Mesenchymal stem cell (in vitro differentiated cells and primary cell): ENCODE data around the gene MTFMT.
A peak's percentile ranks its signal among the peaks of the same experiment; 100 is the strongest.

Source experiments
- DNase-seq: peaks from one replicate; pipeline ENCODE4 v3.0.0-alpha.2; 2013
- H2AFZ ChIP-seq: one replicate; pipeline ENCODE4 v1.6.1; 2013; ENCODE audit warnings: low read depth, mild to moderate bottlenecking, control low read depth, inconsistent platforms, low read length, moderate library complexity
- H2AK5ac ChIP-seq: 2 replicates; pipeline ENCODE4 v1.6.1; 2013; ENCODE audit warnings: low read length, moderate library complexity, mild to moderate bottlenecking, inconsistent platforms; ENCODE audit not compliant: severe bottlenecking
- H2BK120ac ChIP-seq: one replicate; pipeline ENCODE4 v1.6.1; 2013; ENCODE audit warnings: low read depth, mild to moderate bottlenecking, inconsistent platforms, low read length, moderate library complexity
- H2BK12ac ChIP-seq, 2 experiments: one replicate each; pipeline ENCODE4 v1.6.1; 2013; ENCODE audit warnings: inconsistent platforms in 2 of 2, low read length in 2 of 2, mild to moderate bottlenecking in 2 of 2, moderate library complexity in 2 of 2, control low read depth in 1 of 2
- H2BK15ac ChIP-seq: one replicate; pipeline ENCODE4 v1.6.1; 2013; ENCODE audit warnings: mild to moderate bottlenecking, low read depth, inconsistent platforms; ENCODE audit not compliant: poor library complexity, severe bottlenecking
- H2BK5ac ChIP-seq: 2 replicates; pipeline ENCODE4 v1.6.1; 2013; ENCODE audit warnings: low read depth, mild to moderate bottlenecking, low read length, control low read depth, inconsistent platforms; ENCODE audit not compliant: poor library complexity, severe bottlenecking
- H3K14ac ChIP-seq, 2 experiments: one replicate each; pipeline ENCODE4 v1.6.1; 2013; ENCODE audit warnings: inconsistent platforms in 2 of 2, low read length in 2 of 2, control low read depth in 1 of 2, mild to moderate bottlenecking in 1 of 2, moderate library complexity in 1 of 2
- H3K18ac ChIP-seq, 2 experiments: one replicate each; pipeline ENCODE4 v1.6.1; 2013; ENCODE audit warnings: inconsistent platforms in 2 of 2, low read length in 2 of 2, control low read depth in 1 of 2, low read depth in 1 of 2, mild to moderate bottlenecking in 1 of 2
- H3K23ac ChIP-seq, 2 experiments: one replicate each; pipeline ENCODE4 v1.6.1; 2013; ENCODE audit warnings: inconsistent platforms in 2 of 2, low read length in 2 of 2, mild to moderate bottlenecking in 2 of 2, moderate library complexity in 2 of 2, control low read depth in 1 of 2
- H3K27ac ChIP-seq: 2 replicates; pipeline ENCODE4 v1.5.1; 2013; ENCODE audit warnings: mild to moderate bottlenecking, moderate library complexity, low read length, control low read depth, inconsistent platforms; ENCODE audit not compliant: poor library complexity, severe bottlenecking
- H3K27me3 ChIP-seq, 2 experiments: 2 replicates each; pipeline versions ENCODE4 v1.6.1 to v1.7.0; 2013; ENCODE audit warnings: low read length in 2 of 2, mild to moderate bottlenecking in 2 of 2, moderate library complexity in 2 of 2, control low read depth in 1 of 2, inconsistent platforms in 1 of 2; ENCODE audit not compliant: control insufficient read depth in 1 of 2, insufficient read depth in 1 of 2
- H3K36me3 ChIP-seq, 2 experiments: 2 replicates each; pipeline versions ENCODE4 v1.6.1 to v1.7.0; 2013; ENCODE audit warnings: low read length in 2 of 2, control low read depth in 1 of 2, inconsistent platforms in 1 of 2, low read depth in 1 of 2, mild to moderate bottlenecking in 1 of 2; ENCODE audit not compliant: insufficient read depth in 2 of 2, control insufficient read depth in 1 of 2
- H3K4ac ChIP-seq, 2 experiments: one replicate each; pipeline ENCODE4 v1.6.1; 2013; ENCODE audit warnings: inconsistent platforms in 2 of 2, low read length in 2 of 2, mild to moderate bottlenecking in 2 of 2, moderate library complexity in 2 of 2, control low read depth in 1 of 2, low read depth in 1 of 2
- H3K4me1 ChIP-seq: 2 replicates; pipeline ENCODE4 v1.6.1; 2013; ENCODE audit warnings: low read depth, low read length, control low read depth; ENCODE audit not compliant: control insufficient read depth, insufficient read depth
- H3K4me2 ChIP-seq: 2 replicates; pipeline ENCODE4 v1.6.1; 2013; ENCODE audit warnings: low read length, mild to moderate bottlenecking, inconsistent platforms; ENCODE audit not compliant: poor library complexity, severe bottlenecking
- H3K4me3 ChIP-seq, 2 experiments: 2 replicates each; pipeline versions ENCODE4 v1.5.1 to v1.7.0; 2013; ENCODE audit warnings: low read length in 2 of 2, mild to moderate bottlenecking in 2 of 2, control low read depth in 1 of 2, low read depth in 1 of 2; ENCODE audit not compliant: insufficient read depth in 1 of 2
- H3K79me1 ChIP-seq: replicated peaks from 2 replicates; pipeline ENCODE4 v1.6.1; 2013; ENCODE audit warnings: mild to moderate bottlenecking, control low read depth, low read length, inconsistent platforms; ENCODE audit not compliant: poor library complexity, severe bottlenecking
- H3K9ac ChIP-seq: 2 replicates; pipeline ENCODE4 v1.7.0; 2013; ENCODE audit warnings: mild to moderate bottlenecking, low read length, moderate library complexity
- H3K9me3 ChIP-seq: 2 replicates; pipeline ENCODE4 v1.7.0; 2013; ENCODE audit warnings: mild to moderate bottlenecking, low read length; ENCODE audit not compliant: control insufficient read depth
- H4K8ac ChIP-seq: one replicate; pipeline ENCODE4 v1.6.1; 2013; ENCODE audit warnings: inconsistent platforms, mild to moderate bottlenecking, low read length, moderate library complexity
- H4K91ac ChIP-seq: one replicate; pipeline ENCODE4 v1.6.1; 2013; ENCODE audit warnings: mild to moderate bottlenecking, low read length, inconsistent platforms
- WGBS: methylation state at CpG from one replicate; pipeline ENCODE4 v1.1.7; 2013; ENCODE audit warnings: mixed read lengths; 5-methylcytosine and 5-hydroxymethylcytosine counted together

MTFMT gene

DNA sequence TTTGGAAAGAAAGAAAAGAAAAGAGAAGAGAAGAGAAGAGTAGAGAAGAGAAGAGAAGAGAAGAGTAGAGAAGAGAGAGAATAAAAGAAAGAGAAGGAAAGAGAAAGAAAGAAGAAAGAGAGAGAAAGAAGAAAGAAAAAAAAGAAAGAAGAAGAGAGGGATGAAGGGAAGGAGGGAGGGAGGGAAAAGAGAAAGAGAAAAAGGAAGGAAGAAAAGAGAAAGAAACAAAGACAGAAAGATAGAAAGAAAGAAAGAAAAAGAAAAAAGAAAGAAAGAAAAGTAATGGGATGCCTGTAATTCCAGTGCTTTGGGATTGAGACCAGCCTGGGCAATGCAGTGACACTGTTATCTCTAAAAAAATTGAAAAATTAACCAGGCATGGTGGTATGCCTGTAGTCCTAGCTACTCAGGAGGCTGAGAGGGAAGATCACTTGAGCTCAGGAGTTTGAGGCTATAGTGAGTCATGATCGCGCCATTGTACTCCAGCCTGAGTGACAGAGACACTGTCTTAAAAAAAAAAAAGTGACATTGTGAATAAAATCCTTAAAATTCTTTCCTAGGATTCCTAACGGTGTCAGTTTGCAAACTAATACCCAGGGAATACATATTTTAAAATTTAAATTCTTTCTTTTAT, 36.7 kb upstream of the MTFMT start:
- H3K14ac ChIP-seq, result no peak overlapping the region
- no peak overlapping the region for H4K91ac ChIP-seq
- no peak overlapping the region for H3K9ac ChIP-seq
- H2BK120ac ChIP-seq, result no peak overlapping the region
- H3K36me3 ChIP-seq, result no peaks in the 10 kb centered on the region
- H2BK12ac ChIP-seq, result no peak overlapping the region
- no peak overlapping the region for H3K4me2 ChIP-seq
- WGBS, result 66% methylated on average over 2 of the region's 3 CpGs
- no peak overlapping the region for H3K27ac ChIP-seq
- no peaks in the 10 kb centered on the region for H3K9me3 ChIP-seq
- H3K4me3 ChIP-seq, result peak overlapping the region in 1 of 2 experiments; percentile 58
- H2BK5ac ChIP-seq, result no peak overlapping the region
- no peak overlapping the region for H3K4ac ChIP-seq
- H4K8ac ChIP-seq, result no peak overlapping the region
- peaks cover 56 to 70% of the 10 kb centered on the region in 2 experiments for H3K27me3 ChIP-seq
- H3K79me1 ChIP-seq, result no peaks in the 10 kb centered on the region
- no peak overlapping the region for H2BK15ac ChIP-seq
- no peak overlapping the region for H2AK5ac ChIP-seq
- H3K4me1 ChIP-seq, result peaks cover 10% of the 10 kb centered on the region
- H3K23ac ChIP-seq, result no peak overlapping the region
- no peak for DNase-seq
- H2AFZ ChIP-seq, result no peak overlapping the region
- H3K18ac ChIP-seq, result no peak overlapping the region

GRCh38 chr15:65062726-65063125, 33.3 kb upstream of the MTFMT start:
- no peak for DNase-seq
- H3K18ac ChIP-seq, result no peak overlapping the region
- 82% methylated on average over 3 of the region's 5 CpGs for WGBS

DNA sequence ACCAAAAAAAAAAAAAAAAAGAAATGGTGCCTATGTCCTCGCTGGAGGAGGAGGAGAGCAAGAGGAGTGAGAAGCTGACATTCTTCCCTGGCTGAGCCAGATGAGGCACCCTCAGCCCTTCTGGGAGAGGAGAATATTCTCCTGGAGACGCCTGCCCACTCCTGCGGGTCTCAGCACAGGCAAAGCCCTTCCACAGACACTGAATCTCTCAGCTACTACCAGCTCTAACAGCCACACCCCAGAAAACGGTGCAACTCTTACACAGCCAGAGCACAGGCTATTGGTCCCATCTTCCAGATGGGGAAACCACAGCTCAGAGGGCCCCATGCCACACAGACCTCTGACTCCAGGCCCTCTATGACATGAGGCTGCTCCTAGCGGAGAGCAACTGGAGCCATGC, 32.6 kb upstream of the MTFMT start:
- no peak overlapping the region for H3K4me2 ChIP-seq
- H3K79me1 ChIP-seq, result no peaks in the 10 kb centered on the region
- H2AK5ac ChIP-seq, result no peak overlapping the region
- WGBS, result 88% methylated on average over 5 of the region's 5 CpGs
- H3K4ac ChIP-seq, result no peak overlapping the region
- H3K27me3 ChIP-seq, result peaks cover 66 to 88% of the 10 kb centered on the region in 2 experiments
- no peaks in the 10 kb centered on the region for H3K36me3 ChIP-seq
- H2BK120ac ChIP-seq, result no peak overlapping the region
- H2AFZ ChIP-seq, result no peak overlapping the region
- H3K14ac ChIP-seq, result no peak overlapping the region
- H3K9me3 ChIP-seq, result peaks cover 7% of the 10 kb centered on the region
- H2BK12ac ChIP-seq, result no peak overlapping the region
- H3K9ac ChIP-seq, result no peak overlapping the region
- no peak overlapping the region for H2BK5ac ChIP-seq
- no peak overlapping the region for H4K8ac ChIP-seq
- no peak overlapping the region for H3K18ac ChIP-seq
- no peak overlapping the region for H2BK15ac ChIP-seq
- H3K4me1 ChIP-seq, result peaks cover 10% of the 10 kb centered on the region
- no peak overlapping the region for H3K23ac ChIP-seq
- DNase-seq, result no peak
- no peak overlapping the region for H3K27ac ChIP-seq
- H3K4me3 ChIP-seq, result no peak overlapping the region
- no peak overlapping the region for H4K91ac ChIP-seq

More at GRCh38 chr15:65062726-65063125, 33.3 kb upstream of the MTFMT start:
- Histone ChIP-seq H3K79me1 (no peaks in the 10 kb centered on the region), H3K4me2 (no peak overlapping the region), H3K36me3 (no peaks in the 10 kb centered on the region), H3K9me3 (peaks cover 7% of the 10 kb centered on the region), H2BK5ac (no peak overlapping the region), H2BK120ac (no peak overlapping the region), H3K14ac (no peak overlapping the region), H2AFZ (no peak overlapping the region), H2AK5ac (no peak overlapping the region), H3K4me1 (peaks cover 6% of the 10 kb centered on the region), H4K8ac (no peak overlapping the region), H3K4ac (no peak overlapping the region), H4K91ac (no peak overlapping the region), H3K27me3 (peaks cover 72 to 89% of the 10 kb centered on the region in 2 experiments), H3K23ac (no peak overlapping the region), H2BK15ac (no peak overlapping the region), H3K4me3 (no peak overlapping the region), H3K27ac (no peak overlapping the region), H2BK12ac (no peak overlapping the region), H3K9ac (no peak overlapping the region)

DNA sequence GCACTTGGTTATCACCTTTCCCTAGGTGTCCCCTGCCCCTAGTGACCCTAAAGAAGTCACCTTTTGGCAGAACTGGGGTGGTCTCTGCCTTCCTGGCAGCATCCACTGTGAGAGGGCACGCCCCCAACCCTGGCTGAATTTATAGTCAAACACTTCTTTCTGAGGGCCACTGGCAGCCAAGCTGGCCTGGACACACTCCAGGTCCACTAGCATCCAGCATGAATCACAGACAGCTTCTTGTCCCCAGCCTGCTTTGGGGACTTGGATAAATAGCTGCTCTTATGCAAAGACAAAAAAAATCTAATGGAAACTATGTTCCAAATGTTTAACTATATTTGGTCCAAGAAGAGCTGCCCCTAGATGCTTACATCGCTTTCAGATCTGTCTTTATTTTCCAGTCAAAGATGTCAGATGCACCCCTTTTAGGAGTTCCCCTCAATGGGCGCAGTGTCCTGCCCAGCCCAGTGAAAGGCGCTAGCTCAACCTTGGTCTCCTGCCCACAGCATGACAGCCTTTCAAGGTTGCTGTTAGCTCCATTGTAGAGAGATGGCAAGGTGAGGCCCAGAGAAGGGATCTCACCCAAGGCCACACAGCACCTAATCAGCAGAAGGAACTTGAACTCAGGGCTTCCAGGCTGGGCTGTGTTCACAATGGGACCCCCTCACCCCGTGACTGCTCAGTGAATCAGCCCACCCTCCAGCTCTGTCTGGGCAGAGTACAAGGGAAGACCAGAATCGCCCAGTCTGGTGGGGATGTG, 31.4 kb upstream of the MTFMT start:
- DNase-seq, result no peak
- Histone ChIP-seq H3K27me3 (peaks cover 56 to 84% of the 10 kb centered on the region in 2 experiments), H2BK5ac (no peak overlapping the region), H2AK5ac (no peak overlapping the region), H3K27ac (no peak overlapping the region), H2BK120ac (no peak overlapping the region), H3K4me2 (no peak overlapping the region), H3K4me1 (peaks cover 18% of the 10 kb centered on the region), H3K9ac (no peak overlapping the region), H2BK12ac (no peak overlapping the region), H3K9me3 (peaks cover 7% of the 10 kb centered on the region), H3K36me3 (no peaks in the 10 kb centered on the region), H4K8ac (peak overlapping the region; percentile 38), H3K4me3 (no peak overlapping the region), H2BK15ac (no peak overlapping the region), H3K4ac (no peak overlapping the region), H4K91ac (no peak overlapping the region), H3K23ac (no peak overlapping the region), H2AFZ (no peak overlapping the region), H3K14ac (no peak overlapping the region), H3K18ac (no peak overlapping the region), H3K79me1 (no peaks in the 10 kb centered on the region)
- 87% methylated on average over 6 of the region's 6 CpGs for WGBS
